ENCODE results near the gene NADK. TPM values are rescaled to one million over a fixed set of nuclear protein-coding genes. Genes with fewer than 3 reads are reported as not detected.

The NADK gene
- total RNA-seq (76.3 TPM), polyA plus RNA-seq (ENCODE audit: insufficient read depth, low read depth, low replicate concordance) (37.9 TPM)
- long read RNA-seq, donor 1, partial matches to known transcripts = 0 of 7 reads
- long read RNA-seq, donor 1, other reads (novel, unspliced or antisense) = 0 of 7 reads
- long read RNA-seq, donor 2, transcript NADK-201 (12 exons, 3,235 nt) = major isoform, 10 of 12 reads
- long read RNA-seq, donor 2, partial matches to known transcripts = 0 of 12 reads
- long read RNA-seq, donor 2, other reads (novel, unspliced or antisense) = 0 of 12 reads
- long read RNA-seq, donor 3, transcript NADK-201 (12 exons, 3,235 nt) = major isoform, 11 of 13 reads
- long read RNA-seq, donor 3, partial matches to known transcripts = 0 of 13 reads
- long read RNA-seq, donor 3, other reads (novel, unspliced or antisense) = 0 of 13 reads
- long read RNA-seq, donor 4, partial matches to known transcripts = 0 of 5 reads
- long read RNA-seq, donor 4, other reads (novel, unspliced or antisense) = 0 of 5 reads
- long read RNA-seq, donor 5 = 0 reads
- long read RNA-seq, donor 6, partial matches to known transcripts = 0 of 6 reads
- long read RNA-seq, donor 6, other reads (novel, unspliced or antisense) = 0 of 6 reads
- long read RNA-seq, donor 7, transcript NADK-201 (12 exons, 3,235 nt) = major isoform, 26 of 57 reads
- long read RNA-seq, donor 7, partial matches to known transcripts = 14 of 57 reads
- long read RNA-seq, donor 7, other reads (novel, unspliced or antisense) = 15 of 57 reads
- long read RNA-seq, donor 8, partial matches to known transcripts = 0 of 6 reads
- long read RNA-seq, donor 8, other reads (novel, unspliced or antisense) = 0 of 6 reads
- long read RNA-seq, donor 9, transcript NADK-201 (12 exons, 3,235 nt) = major isoform, 6 of 8 reads
- long read RNA-seq, donor 9, partial matches to known transcripts = 0 of 8 reads
- long read RNA-seq, donor 9, other reads (novel, unspliced or antisense) = 0 of 8 reads
- long read RNA-seq, donor 10, transcript NADK-201 (12 exons, 3,235 nt) = major isoform, 5 of 11 reads
- long read RNA-seq, donor 10, partial matches to known transcripts = 0 of 11 reads
- long read RNA-seq, donor 10, other reads (novel, unspliced or antisense) = 0 of 11 reads

GRCh38 chr1:1777950-1778662, at the start of gene NADK:
Gene NADK (minus strand): TSS chr1:1778470. CDS start chr1:1765406, 13,064 bp downstream.
- FAIRE-seq (no peak), DNase-seq (peak; percentile 64 to 89 (median 75))
- TF ChIP-seq CTCF (IDR thresholded peaks at IDR 0.05; ENCODE audit: borderline replicate concordance, extremely low read depth, insufficient read depth) = no peak
- peak within 1 kb of the TSS; percentile 23 to 89 (median 84) for H3K9ac ChIP-seq (ENCODE audit: low read length in 3 of 3)
- peak within 1 kb of the TSS; percentile 87 to 89 for H3K27ac ChIP-seq (ENCODE audit: low read depth in 2 of 2, low read length in 2 of 2)
- no peaks in the 10 kb centered on the region for H3K9me3 ChIP-seq (ENCODE audit: control insufficient read depth in 2 of 3, insufficient read depth in 1 of 3, low read length in 3 of 3)
- peak within 1 kb of the TSS; percentile 58 to 84 (median 70) for H3K4me3 ChIP-seq (ENCODE audit: low read length in 3 of 3)
- H3K36me3 ChIP-seq (ENCODE audit: control insufficient read depth in 2 of 3, insufficient read depth in 3 of 3, low read length in 3 of 3) = no peaks in the 10 kb centered on the region
- H3K4me1 ChIP-seq (ENCODE audit: control insufficient read depth in 2 of 3, insufficient read depth in 2 of 3, low read depth in 1 of 3, low read length in 3 of 3) = peaks cover 0 to 36% (median 13%) of the 10 kb centered on the region in 3 donors
- H3K27me3 ChIP-seq (ENCODE audit: control insufficient read depth, insufficient read depth, low read length) = no peaks in the 10 kb centered on the region
- intact Hi-C loops (cut with DNase I) = no loop called here

GRCh38 chr1:1827089-1827848, 49.0 kb upstream of the NADK start:
- peaks cover 0 to 4% (median 2%) of the 10 kb centered on the region in 3 donors for H3K4me1 ChIP-seq (ENCODE audit: control insufficient read depth in 2 of 3, insufficient read depth in 2 of 3, low read depth in 1 of 3, low read length in 3 of 3)
- no peak overlapping the region for H3K27ac ChIP-seq (ENCODE audit: low read depth in 2 of 2, low read length in 2 of 2)
- no peak overlapping the region for H3K9ac ChIP-seq (ENCODE audit: low read length in 3 of 3)
- no peaks in the 10 kb centered on the region for H3K9me3 ChIP-seq (ENCODE audit: control insufficient read depth in 2 of 3, insufficient read depth in 1 of 3, low read length in 3 of 3)
- TF ChIP-seq CTCF (IDR thresholded peaks at IDR 0.05; ENCODE audit: borderline replicate concordance, extremely low read depth, insufficient read depth) = no peak
- H3K4me3 ChIP-seq (ENCODE audit: low read length in 3 of 3) = no peak overlapping the region
- intact Hi-C loops (cut with DNase I) = no loop called here
- no peaks in the 10 kb centered on the region for H3K27me3 ChIP-seq (ENCODE audit: control insufficient read depth, insufficient read depth, low read length)
- FAIRE-seq (no peak), DNase-seq (peak in 1 of 5 donors; percentile 24)
- H3K36me3 ChIP-seq (ENCODE audit: control insufficient read depth in 2 of 3, insufficient read depth in 3 of 3, low read length in 3 of 3) = peaks cover 3 to 14% (median 4%) of the 10 kb centered on the region in 3 donors
